GM12874 (cell line): ENCODE data around the gene PDE6B.

Source experiments
- TF ChIP-seq, protein P1 (sequence below): IDR thresholded peaks from 2 replicates; pipeline ENCODE4 v1.5.1; 2011; ENCODE audit warnings: low read depth, mild to moderate bottlenecking, control low read depth, low read length, moderate library complexity; ENCODE audit not compliant: insufficient read depth

The PDE6B gene

GRCh38 chr4:683982-684622, 58.7 kb downstream of the PDE6B start:
- TF ChIP-seq, protein P1, sequence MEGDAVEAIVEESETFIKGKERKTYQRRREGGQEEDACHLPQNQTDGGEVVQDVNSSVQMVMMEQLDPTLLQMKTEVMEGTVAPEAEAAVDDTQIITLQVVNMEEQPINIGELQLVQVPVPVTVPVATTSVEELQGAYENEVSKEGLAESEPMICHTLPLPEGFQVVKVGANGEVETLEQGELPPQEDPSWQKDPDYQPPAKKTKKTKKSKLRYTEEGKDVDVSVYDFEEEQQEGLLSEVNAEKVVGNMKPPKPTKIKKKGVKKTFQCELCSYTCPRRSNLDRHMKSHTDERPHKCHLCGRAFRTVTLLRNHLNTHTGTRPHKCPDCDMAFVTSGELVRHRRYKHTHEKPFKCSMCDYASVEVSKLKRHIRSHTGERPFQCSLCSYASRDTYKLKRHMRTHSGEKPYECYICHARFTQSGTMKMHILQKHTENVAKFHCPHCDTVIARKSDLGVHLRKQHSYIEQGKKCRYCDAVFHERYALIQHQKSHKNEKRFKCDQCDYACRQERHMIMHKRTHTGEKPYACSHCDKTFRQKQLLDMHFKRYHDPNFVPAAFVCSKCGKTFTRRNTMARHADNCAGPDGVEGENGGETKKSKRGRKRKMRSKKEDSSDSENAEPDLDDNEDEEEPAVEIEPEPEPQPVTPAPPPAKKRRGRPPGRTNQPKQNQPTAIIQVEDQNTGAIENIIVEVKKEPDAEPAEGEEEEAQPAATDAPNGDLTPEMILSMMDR = peak; percentile 70

DNA sequence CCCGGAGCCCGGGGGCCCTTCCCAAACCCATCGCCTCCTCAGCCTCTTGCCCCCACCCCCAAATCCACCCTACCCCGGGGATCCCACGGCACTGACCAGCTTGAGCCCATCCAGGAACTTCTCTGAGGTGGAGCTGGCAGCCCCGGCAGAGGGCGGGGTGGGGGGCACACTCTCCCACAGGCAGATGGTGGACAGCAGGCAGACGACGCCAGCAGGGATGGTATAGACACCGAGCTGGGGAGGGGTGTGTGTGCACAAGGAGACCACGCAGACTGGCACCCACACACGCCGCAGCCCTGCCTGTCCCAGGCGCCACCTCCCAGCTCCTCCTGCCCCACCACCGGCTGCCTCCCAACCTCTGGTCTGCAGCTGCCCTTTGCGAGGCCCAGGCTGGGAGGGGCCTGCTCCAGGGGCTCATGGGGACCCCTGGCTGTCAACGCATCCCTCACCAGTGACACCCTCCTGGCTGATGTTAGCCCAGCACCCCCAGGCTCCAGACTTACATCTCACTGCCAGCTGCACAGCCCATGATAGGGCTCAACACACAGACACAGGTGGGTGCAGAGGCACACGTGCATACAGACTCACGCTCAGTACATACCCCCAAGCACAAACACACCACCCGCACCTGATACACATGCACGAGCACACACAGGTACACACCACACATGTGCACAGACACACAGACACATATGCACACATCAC, 59.4 kb downstream of the PDE6B start:
- TF ChIP-seq, protein P1 = no peak

DNA sequence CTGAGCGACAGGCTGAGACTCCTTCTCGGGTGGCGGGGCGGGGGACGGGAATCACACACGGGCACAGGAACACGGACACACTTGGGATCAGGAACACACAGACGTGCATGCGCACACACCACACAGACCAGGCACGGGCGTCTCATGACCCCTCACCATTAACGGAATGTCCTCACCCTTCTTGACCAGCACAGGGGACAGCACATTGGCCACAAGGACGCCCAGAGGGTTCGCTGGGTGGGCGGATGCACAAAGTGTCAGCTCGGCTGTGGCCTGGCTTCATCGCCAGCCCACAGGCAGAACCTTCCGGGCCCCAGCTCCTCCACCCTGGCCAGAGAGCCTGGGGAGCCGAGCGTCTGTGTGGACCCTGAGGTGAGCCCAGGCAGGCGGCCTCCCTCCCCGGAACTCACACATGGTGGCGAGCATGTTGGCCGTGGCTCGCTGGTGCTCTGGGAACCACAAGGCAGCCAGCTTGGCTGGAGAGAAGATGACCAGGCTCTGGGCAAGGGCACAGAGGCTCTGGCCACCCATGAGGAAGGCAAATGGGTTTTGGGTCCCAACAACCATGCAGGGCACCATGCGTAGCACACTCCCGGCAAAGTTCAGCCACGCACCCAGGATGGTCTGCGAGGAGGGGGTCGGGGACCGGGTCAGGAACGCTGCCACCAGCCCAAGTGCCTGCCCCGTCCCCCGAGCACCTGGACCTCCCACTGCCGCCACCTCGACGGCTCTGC, 60.5 kb downstream of the PDE6B start:
- TF ChIP-seq, protein P1 = no peak

DNA sequence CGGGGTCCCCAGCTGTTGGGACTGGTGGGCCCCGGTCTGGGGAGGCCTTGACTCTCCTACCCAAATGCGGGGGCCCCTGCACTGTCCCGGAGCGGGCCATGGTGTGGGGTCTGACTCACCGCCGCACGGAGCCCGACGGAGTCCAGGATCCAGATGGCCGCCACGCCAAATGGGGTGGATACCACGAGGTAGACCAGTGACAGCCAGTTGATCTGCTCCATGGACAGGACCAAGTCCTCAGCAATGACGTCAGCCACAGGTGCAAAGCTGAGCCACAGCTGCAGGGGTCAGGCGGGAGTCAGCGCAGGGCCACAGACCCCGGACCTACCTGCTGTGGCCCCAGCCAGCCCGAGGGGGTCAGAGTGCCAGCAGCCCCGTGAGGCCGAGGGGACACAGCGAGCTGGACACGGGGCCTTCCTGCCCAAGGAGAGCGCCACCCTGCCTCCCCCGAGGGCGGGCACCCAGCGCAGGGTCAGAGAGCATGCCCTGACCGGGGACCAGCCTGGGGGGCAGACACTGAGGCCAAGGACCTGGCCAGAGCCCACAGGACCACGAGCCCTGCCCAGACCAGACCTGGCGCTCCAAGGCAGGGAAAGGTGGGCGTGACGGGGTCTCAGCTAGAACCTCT, 61.2 kb downstream of the PDE6B start:
- TF ChIP-seq, protein P1 = no peak

- TF ChIP-seq, protein P1 = no peak
Observed at GRCh38 chr4:687048-687970, 61.9 kb downstream of the PDE6B start.

- TF ChIP-seq, protein P1 = no peak
Observed at GRCh38 chr4:687971-688853, 62.8 kb downstream of the PDE6B start.
